ENCODE results near the gene PRR12.
"Not testable (repeated sequence)": the region's sequence is repeated elsewhere in the genome, so short reads cannot be mapped to it uniquely, and the experiment has no call there.

Gene PRR12

DNA sequence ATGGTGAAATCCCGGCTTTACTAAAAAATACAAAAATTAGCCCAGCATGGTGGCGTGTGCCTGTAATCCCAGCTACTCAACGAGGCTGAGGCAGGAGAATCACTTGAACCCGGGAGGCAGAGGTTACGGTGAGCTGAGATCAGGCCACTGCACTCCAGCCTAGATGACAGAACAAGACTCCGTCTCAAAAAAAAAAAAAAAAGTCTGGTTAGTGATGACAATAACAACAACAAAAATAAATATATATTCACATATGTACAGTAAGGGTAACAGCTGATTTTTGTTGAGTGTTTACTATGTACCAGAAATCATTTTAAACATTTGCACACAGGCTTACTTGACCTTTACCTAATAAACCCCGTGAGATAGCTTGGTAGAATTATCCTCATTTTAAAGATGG lies 26.0 kb downstream of the PRR12 start:
- Histone ChIP-seq H3K9me3 (ENCODE audit: control insufficient read depth, low read length) (no peaks in the 10 kb centered on the region), H2AFZ (no peak overlapping the region), H3K36me3 (ENCODE audit: control insufficient read depth, insufficient read depth, low read length) (no peaks in the 10 kb centered on the region)

DNA sequence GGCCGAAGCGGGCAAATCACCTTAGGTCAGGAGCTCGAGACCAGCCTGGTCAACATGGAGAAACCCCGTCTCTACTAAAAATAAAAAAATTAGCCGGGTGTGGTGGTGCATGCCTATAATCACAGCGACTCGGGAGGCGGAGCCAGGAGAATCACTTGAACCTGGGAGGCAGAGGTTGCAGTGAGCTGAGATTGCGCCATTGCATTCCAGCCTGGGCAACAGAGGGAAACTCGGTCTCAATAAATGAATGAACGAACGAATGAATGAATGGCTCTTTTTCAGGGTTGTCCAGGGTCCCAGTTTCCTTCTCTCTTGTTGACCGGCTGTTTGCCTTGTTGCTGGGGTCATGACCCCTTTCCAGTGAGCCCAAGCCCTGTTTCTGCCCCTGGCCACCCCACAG lies 26.9 kb downstream of the PRR12 start:
- not testable (repeated sequence) for H3K27me3 ChIP-seq (ENCODE audit: control insufficient read depth, insufficient read depth, low read length); H3K4me1 ChIP-seq; H3K4me3 ChIP-seq (ENCODE audit: low read depth, low read length); H2AFZ ChIP-seq; H3K9me3 ChIP-seq (ENCODE audit: control insufficient read depth, low read length); H3K9ac ChIP-seq; H3K36me3 ChIP-seq (ENCODE audit: control insufficient read depth, insufficient read depth, low read length); H3K4me2 ChIP-seq (ENCODE audit: low read length); H3K27ac ChIP-seq
- peaks cover 37% of the 10 kb centered on the region for H3K79me2 ChIP-seq

More for the DNA sequence above, 26.0 kb downstream of the PRR12 start:
- H3K4me3 ChIP-seq (ENCODE audit: low read depth, low read length), result no peak overlapping the region
- no peak overlapping the region for H3K27ac ChIP-seq
- H3K4me2 ChIP-seq (ENCODE audit: low read length), result no peak overlapping the region
- H3K79me2 ChIP-seq, result peaks cover 44% of the 10 kb centered on the region
- no peaks in the 10 kb centered on the region for H3K27me3 ChIP-seq (ENCODE audit: control insufficient read depth, insufficient read depth, low read length)
- TF ChIP-seq, protein P1, sequence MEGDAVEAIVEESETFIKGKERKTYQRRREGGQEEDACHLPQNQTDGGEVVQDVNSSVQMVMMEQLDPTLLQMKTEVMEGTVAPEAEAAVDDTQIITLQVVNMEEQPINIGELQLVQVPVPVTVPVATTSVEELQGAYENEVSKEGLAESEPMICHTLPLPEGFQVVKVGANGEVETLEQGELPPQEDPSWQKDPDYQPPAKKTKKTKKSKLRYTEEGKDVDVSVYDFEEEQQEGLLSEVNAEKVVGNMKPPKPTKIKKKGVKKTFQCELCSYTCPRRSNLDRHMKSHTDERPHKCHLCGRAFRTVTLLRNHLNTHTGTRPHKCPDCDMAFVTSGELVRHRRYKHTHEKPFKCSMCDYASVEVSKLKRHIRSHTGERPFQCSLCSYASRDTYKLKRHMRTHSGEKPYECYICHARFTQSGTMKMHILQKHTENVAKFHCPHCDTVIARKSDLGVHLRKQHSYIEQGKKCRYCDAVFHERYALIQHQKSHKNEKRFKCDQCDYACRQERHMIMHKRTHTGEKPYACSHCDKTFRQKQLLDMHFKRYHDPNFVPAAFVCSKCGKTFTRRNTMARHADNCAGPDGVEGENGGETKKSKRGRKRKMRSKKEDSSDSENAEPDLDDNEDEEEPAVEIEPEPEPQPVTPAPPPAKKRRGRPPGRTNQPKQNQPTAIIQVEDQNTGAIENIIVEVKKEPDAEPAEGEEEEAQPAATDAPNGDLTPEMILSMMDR (IDR thresholded peaks at IDR 0.05), result no peak
- no peaks in the 10 kb centered on the region for H3K4me1 ChIP-seq
- no peak overlapping the region for H3K9ac ChIP-seq

DNA sequence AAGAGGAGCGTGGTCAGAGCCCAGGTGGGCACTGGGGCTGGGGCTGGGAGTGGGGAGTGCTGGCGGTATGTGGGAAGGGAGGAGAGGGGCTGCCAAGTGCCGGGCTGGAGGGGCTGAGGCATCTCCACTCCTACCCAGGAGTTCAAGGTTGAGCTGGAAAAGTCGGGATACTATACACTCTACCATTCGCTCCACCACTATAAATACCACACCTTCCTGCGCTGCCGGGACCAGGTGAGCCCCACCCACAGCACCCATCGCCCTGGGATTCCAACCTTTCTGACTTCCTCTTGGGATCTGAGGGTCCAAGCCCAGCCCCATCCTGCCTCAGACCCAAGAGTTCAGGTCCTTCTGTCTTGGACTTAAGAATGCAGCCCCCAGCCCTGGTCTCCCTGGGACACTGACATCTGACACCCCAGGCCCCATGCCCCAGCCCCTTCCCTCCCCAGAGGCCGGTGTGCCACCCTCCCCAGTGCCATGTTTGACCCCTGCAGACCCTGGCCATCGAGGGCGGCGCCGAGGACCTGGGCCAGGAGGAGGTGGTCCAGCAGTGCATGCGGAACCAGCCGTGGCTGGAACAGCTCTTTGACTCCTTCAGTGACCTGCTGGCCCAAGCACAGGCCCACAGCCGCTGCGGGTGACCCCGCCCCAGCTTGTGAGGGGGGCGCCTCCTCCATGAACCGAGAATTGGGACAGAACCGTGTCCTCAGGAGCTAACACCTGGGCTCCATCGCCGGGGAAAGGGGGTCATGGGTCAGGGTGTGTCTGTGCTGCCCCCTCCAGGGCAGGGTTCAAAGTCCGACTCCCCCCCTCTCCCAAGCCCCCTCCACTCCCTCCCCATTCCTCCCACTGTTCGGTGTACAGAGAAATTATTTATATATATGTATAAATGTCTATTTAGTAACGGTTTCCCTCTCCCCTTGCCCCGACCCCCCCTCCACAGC lies 34.3 kb downstream of the PRR12 start:
- TF ChIP-seq, protein P1 (IDR thresholded peaks at IDR 0.05), result no peak
- Histone ChIP-seq H3K36me3 (ENCODE audit: control insufficient read depth, insufficient read depth, low read length) (no peaks in the 10 kb centered on the region), H2AFZ (no peak overlapping the region), H3K4me1 (no peaks in the 10 kb centered on the region), H3K27me3 (ENCODE audit: control insufficient read depth, insufficient read depth, low read length) (no peaks in the 10 kb centered on the region), H3K9ac (no peak overlapping the region), H3K27ac (no peak overlapping the region), H3K4me3 (ENCODE audit: low read depth, low read length) (no peak overlapping the region), H3K9me3 (ENCODE audit: control insufficient read depth, low read length) (no peaks in the 10 kb centered on the region), H3K79me2 (peaks cover 9% of the 10 kb centered on the region), H3K4me2 (ENCODE audit: low read length) (no peak overlapping the region)

DNA sequence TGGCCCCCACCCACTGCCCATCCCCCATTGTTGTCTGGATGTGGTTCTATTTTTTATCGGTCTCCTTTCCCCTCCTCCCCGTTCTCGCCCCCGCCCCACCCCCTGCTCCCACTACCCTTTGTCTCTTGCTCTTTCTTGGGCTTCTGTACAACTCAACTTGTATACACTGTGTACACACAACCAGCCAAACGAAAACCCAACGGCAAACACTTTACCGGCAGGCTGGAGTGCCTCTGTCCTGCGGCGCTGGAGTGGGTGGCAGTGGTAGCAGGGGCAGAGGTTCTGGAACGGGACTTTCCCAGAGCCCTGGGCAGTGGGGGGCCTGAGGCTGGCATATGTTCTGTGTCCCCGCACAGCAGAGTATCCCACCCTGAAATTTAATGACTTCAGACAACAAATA lies 35.2 kb downstream of the PRR12 start:
- Histone ChIP-seq H3K79me2 (peaks cover 4% of the 10 kb centered on the region), H3K27me3 (ENCODE audit: control insufficient read depth, insufficient read depth, low read length) (no peaks in the 10 kb centered on the region), H2AFZ (no peak overlapping the region), H3K4me3 (ENCODE audit: low read depth, low read length) (no peak overlapping the region), H3K9me3 (ENCODE audit: control insufficient read depth, low read length) (no peaks in the 10 kb centered on the region), H3K4me1 (peaks cover 6% of the 10 kb centered on the region), H3K36me3 (ENCODE audit: control insufficient read depth, insufficient read depth, low read length) (no peaks in the 10 kb centered on the region), H3K9ac (no peak overlapping the region), H3K4me2 (ENCODE audit: low read length) (no peak overlapping the region), H3K27ac (no peak overlapping the region)
- TF ChIP-seq, protein P1 (IDR thresholded peaks at IDR 0.05), result no peak

DNA sequence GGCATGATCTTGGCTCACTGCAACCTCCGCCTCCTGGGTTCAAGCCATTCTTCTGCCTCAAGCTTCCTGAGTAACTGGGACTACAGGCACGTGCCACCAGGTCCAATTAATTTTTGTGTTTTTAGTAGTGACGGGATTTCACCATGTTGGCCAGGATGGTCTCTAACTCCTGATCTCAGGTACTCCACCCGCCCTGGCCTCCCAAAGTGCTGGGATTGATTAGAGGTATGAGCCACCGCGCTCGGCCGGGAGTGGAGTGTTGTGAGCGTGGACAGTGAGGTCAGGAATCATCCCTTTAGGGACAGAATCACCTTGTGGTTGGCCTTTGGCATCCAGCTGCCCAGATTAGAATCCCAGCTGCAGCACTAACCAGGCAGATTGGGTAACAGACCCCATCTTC lies 38.7 kb downstream of the PRR12 start:
- H2AFZ ChIP-seq, result no peak overlapping the region
- H3K79me2 ChIP-seq, result no peaks in the 10 kb centered on the region
- no peak overlapping the region for H3K4me2 ChIP-seq (ENCODE audit: low read length)
- TF ChIP-seq, protein P1 (IDR thresholded peaks at IDR 0.05), result no peak
- no peak overlapping the region for H3K9ac ChIP-seq
- H3K9me3 ChIP-seq (ENCODE audit: control insufficient read depth, low read length), result no peaks in the 10 kb centered on the region
- no peaks in the 10 kb centered on the region for H3K36me3 ChIP-seq (ENCODE audit: control insufficient read depth, insufficient read depth, low read length)
- H3K4me3 ChIP-seq (ENCODE audit: low read depth, low read length), result no peak overlapping the region
- peaks cover 6% of the 10 kb centered on the region for H3K4me1 ChIP-seq
- no peak overlapping the region for H3K27ac ChIP-seq
- no peaks in the 10 kb centered on the region for H3K27me3 ChIP-seq (ENCODE audit: control insufficient read depth, insufficient read depth, low read length)

Data from parathyroid adenoma (tissue), 2 donors.